RCC 7860 (cell line): ENCODE results near the gene PEBP1.
"Not testable (repeated sequence)": the region's sequence is repeated elsewhere in the genome, so short reads cannot be mapped to it uniquely, and the experiment has no call there.

Experiments
- DNase-seq: peaks from one replicate; pipeline ENCODE4 v3.0.0-alpha.2; 2015; ENCODE audit warnings: low spot score
- FAIRE-seq: peaks from 2 replicates; lab custom pipeline; 2012; peaks lifted over from hg19 to GRCh38; lab: Jason Lieb, UNC

The PEBP1 gene

GRCh38 chr12:118129436-118129835, 6.5 kb upstream of the PEBP1 start:
- not testable (repeated sequence) for DNase-seq, FAIRE-seq

- FAIRE-seq (no peak), DNase-seq (no peak)
Observed at GRCh38 chr12:118136559-118137003, 657 bp downstream of the PEBP1 start.

GRCh38 chr12:118137148-118137678, 1.3 kb downstream of the PEBP1 start:
- FAIRE-seq, result no peak
- DNase-seq, result no peak

GRCh38 chr12:118140825-118141224, 4.9 kb downstream of the PEBP1 start:
- no peak for DNase-seq
- no peak for FAIRE-seq

- DNase-seq, result no peak
- no peak for FAIRE-seq
Observed at GRCh38 chr12:118144499-118144898, 8.6 kb downstream of the PEBP1 start.

- DNase-seq (no peak), FAIRE-seq (no peak)
Observed at GRCh38 chr12:118145113-118145797, 9.3 kb downstream of the PEBP1 start.

GRCh38 chr12:118145798-118146156, 9.9 kb downstream of the PEBP1 start:
- DNase-seq, result no peak

GRCh38 chr12:118148287-118148686, 12.4 kb downstream of the PEBP1 start:
- FAIRE-seq (no peak), DNase-seq (no peak)

More at GRCh38 chr12:118145798-118146156, 9.9 kb downstream of the PEBP1 start:
- no peak for FAIRE-seq

- FAIRE-seq, result no peak
- DNase-seq, result no peak
Observed at GRCh38 chr12:118150625-118151024, 14.7 kb downstream of the PEBP1 start.

- FAIRE-seq, result no peak
Observed at GRCh38 chr12:118151755-118152154, 15.8 kb downstream of the PEBP1 start.

GRCh38 chr12:118160536-118160935, 24.6 kb downstream of the PEBP1 start:
- FAIRE-seq, result no peak
- DNase-seq, result no peak

More at GRCh38 chr12:118151755-118152154, 15.8 kb downstream of the PEBP1 start:
- DNase-seq, result no peak

- DNase-seq (peak; percentile 4), FAIRE-seq (no peak)
Observed at GRCh38 chr12:118164798-118165486, 29.0 kb downstream of the PEBP1 start.

GRCh38 chr12:118166946-118167345, 31.0 kb downstream of the PEBP1 start:
- DNase-seq (no peak), FAIRE-seq (no peak)

- no peak for FAIRE-seq
Observed at GRCh38 chr12:118175823-118176447, 40.0 kb downstream of the PEBP1 start.

GRCh38 chr12:118183155-118183554, 47.2 kb downstream of the PEBP1 start:
- FAIRE-seq, result no peak

More at GRCh38 chr12:118175823-118176447, 40.0 kb downstream of the PEBP1 start:
- no peak for DNase-seq

GRCh38 chr12:118183711-118184110, 47.8 kb downstream of the PEBP1 start:
- no peak for DNase-seq
- no peak for FAIRE-seq

More at GRCh38 chr12:118183155-118183554, 47.2 kb downstream of the PEBP1 start:
- DNase-seq, result no peak

GRCh38 chr12:118185602-118186397, 49.9 kb downstream of the PEBP1 start:
- FAIRE-seq (no peak), DNase-seq (no peak)

- no peak for FAIRE-seq
- no peak for DNase-seq
Observed at GRCh38 chr12:118187751-118188435, 52.0 kb downstream of the PEBP1 start.

GRCh38 chr12:118188690-118189371, 52.9 kb downstream of the PEBP1 start:
- FAIRE-seq (no peak), DNase-seq (no peak)
